Measurements from ENCODE around the gene LCE2C.

GRCh38 chr1:152640351-152640750, 34.7 kb upstream of the LCE2C start:
- TF ChIP-seq CTCF (IDR thresholded peaks at IDR 0.05): no peak
- TF ChIP-seq POLR2AphosphoS5 (IDR thresholded peaks at IDR 0.05): no peak
- no peak for TF ChIP-seq POLR2A (IDR thresholded peaks at IDR 0.05)
- no peak for TF ChIP-seq EP300 (IDR thresholded peaks at IDR 0.05)
